Nasal cavity respiratory epithelium epithelial cell of viscerocranial mucosa (primary cell): ENCODE measurements around the gene TOM1L2. TPM values are rescaled to one million over a fixed set of nuclear protein-coding genes. Genes with fewer than 3 reads are reported as not detected.

ENCODE experiments used
- total RNA-seq: library from RNA; depleted of rRNA; stranded (reverse); fragments of >200 nt; gene quantifications from 2 replicates; pipeline ENCODE4 v1.2.3, GENCODE V29; 2014

The TOM1L2 gene
- 13.3 and 37.2 TPM in 2 replicates for total RNA-seq

GRCh38 chr17:17972126-17972951 lies at the start of gene TOM1L2, which contains the start of gene DRC3:
TOM1L2 (minus strand) TSS chr17:17972400; CDS start chr17:17972313, 87 bp downstream.
DRC3 (plus strand) TSS chr17:17972862; CDS start chr17:17977599, 4,737 bp downstream.

GRCh38 chr17:17836818-17837379 lies 135.3 kb downstream of the TOM1L2 start, which contains the start of gene SREBF1:
SREBF1 (minus strand) TSS chr17:17836986; CDS start chr17:17836817, 169 bp downstream.

Other genes starting within 250 kb of the TOM1L2 start
- 53.0 and 99.3 TPM in 2 replicates for gene SREBF1, start 135.4 kb downstream of the TOM1L2 start, total RNA-seq
- under 0.01 and 0.14 TPM in 2 replicates for gene DRC3, start 462 bp upstream of the TOM1L2 start, total RNA-seq
- 9.9 and 14.6 TPM in 2 replicates for gene ATPAF2, start 66.8 kb upstream of the TOM1L2 start, total RNA-seq
- gene GID4, start 67.0 kb upstream of the TOM1L2 start, total RNA-seq, result 9.9 and 15.9 TPM in 2 replicates
- gene DRG2, start 115.5 kb upstream of the TOM1L2 start, total RNA-seq, result 21.2 and 30.5 TPM in 2 replicates
- under 0.01 and 0.57 TPM in 2 replicates for gene MYO15A, start 136.4 kb upstream of the TOM1L2 start, total RNA-seq
- gene ALKBH5, start 211.4 kb upstream of the TOM1L2 start, total RNA-seq, result 123 and 127 TPM in 2 replicates